HepG2 (cell line): ENCODE measurements around the gene ZNF492. TPM values are rescaled to one million over a fixed set of nuclear protein-coding genes. Genes with fewer than 3 reads are reported as not detected.

Experiments
- ATAC-seq: fragments of 200-7000 bp; cut with Tn5 transposase; 3 replicates; pipeline ENCODE4 v1.9.1; 2020; ENCODE audit warnings: mild to moderate bottlenecking, moderate library complexity
- BruUV-seq: library from RNA; stranded (reverse); fragments of 400-500 nt; replicated peaks from 2 replicates; lab custom pipeline; 2021; lab: Mats Ljungman, UMichigan
- CTCF ChIA-PET: fragments of 300-600 bp; formaldehyde crosslinking; extraction: SDS; loops from one replicate; lab custom pipeline; 2021; ENCODE audit warnings: low total read pairs, inconsistent platforms, low intra/inter-chr PET ratio; lab: Yijun Ruan, JAX
- POLR2A ChIA-PET: fragments of 350-600 bp; sonication (Branson Sonifier 250); formaldehyde crosslinking; loops from one replicate; lab custom pipeline; 2020; ENCODE audit warnings: antibody characterized with exemption, inconsistent platforms; lab: Yijun Ruan, JAX
- DNase-seq: peaks from one replicate; pipeline ENCODE4 v3.0.0-alpha.2; 2015; ENCODE audit warnings: low spot score
- FAIRE-seq: peaks from 3 replicates; lab custom pipeline; 2011; peaks lifted over from hg19 to GRCh38; lab: Jason Lieb, UNC
- H2AFZ ChIP-seq: one replicate; pipeline ENCODE4 v1.6.1; 2011; ENCODE audit warnings: low read length, inconsistent platforms
- H3K27ac ChIP-seq: fragments of 300-600 bp; 3 replicates; pipeline ENCODE4 v1.8.0; 2011; ENCODE audit warnings: mixed run types, mild to moderate bottlenecking, mixed read lengths, low read length, inconsistent platforms; ENCODE audit not compliant: insufficient read depth; ENCODE audit errors: extremely low read length
- H3K27me3 ChIP-seq, 2 experiments: fragments of 200-600 bp in 1 of 2; 2 replicates in 1 of 2; 3 replicates in 1 of 2; pipeline versions ENCODE4 v1.6.0 to v1.8.0; 2011; ENCODE audit warnings: low read length in 2 of 2, mild to moderate bottlenecking in 2 of 2, moderate library complexity in 2 of 2, inconsistent platforms in 1 of 2; ENCODE audit not compliant: insufficient read depth in 2 of 2, control insufficient read depth in 1 of 2
- H3K36me3 ChIP-seq, 2 experiments: fragments of 200-600 bp in 1 of 2; replicated peaks in 1 of 2; 2 replicates in 1 of 2; 3 replicates in 1 of 2; pipeline versions ENCODE4 v1.5.1 to v1.8.0; 2011; ENCODE audit warnings: low read length in 2 of 2, inconsistent platforms in 1 of 2; ENCODE audit not compliant: insufficient read depth in 2 of 2, control insufficient read depth in 1 of 2
- H3K4me1 ChIP-seq: 2 replicates; pipeline ENCODE4 v1.5.1; 2012; ENCODE audit warnings: low read length, inconsistent platforms; ENCODE audit not compliant: insufficient read depth
- H3K4me2 ChIP-seq: 2 replicates; pipeline ENCODE4 v1.6.0; 2011; ENCODE audit warnings: low read depth, low read length, inconsistent platforms
- H3K4me3 ChIP-seq, 3 experiments: fragments of 200-600 bp in 1 of 3; sonication (generic), shearing (Covaris generic) in 1 of 3; replicated peaks in 1 of 3; 2 replicates each; pipeline ENCODE4 v1.5.1; 2011 to 2016; ENCODE audit warnings: low read length in 3 of 3, inconsistent platforms in 2 of 3, low read depth in 2 of 3, mild to moderate bottlenecking in 2 of 3, control low read depth in 1 of 3, mixed read lengths in 1 of 3; ENCODE audit not compliant: insufficient read depth in 1 of 3
- H3K79me2 ChIP-seq: one replicate; pipeline ENCODE4 v1.6.1; 2011; ENCODE audit warnings: low read length, inconsistent platforms; ENCODE audit not compliant: insufficient read depth
- H3K9ac ChIP-seq: 2 replicates; pipeline ENCODE4 v1.6.0; 2011; ENCODE audit warnings: mild to moderate bottlenecking, low read depth, low read length, inconsistent platforms; ENCODE audit not compliant: insufficient read depth
- H3K9me3 ChIP-seq: 2 replicates; pipeline ENCODE4 v1.5.1; 2012; ENCODE audit warnings: mild to moderate bottlenecking, low read length
- H4K20me1 ChIP-seq: 2 replicates; pipeline ENCODE4 v1.6.0; 2011; ENCODE audit warnings: inconsistent platforms, mild to moderate bottlenecking, low read length, moderate library complexity; ENCODE audit not compliant: insufficient read depth
- ARNT2 ChIP-seq: sonication (generic); formaldehyde crosslinking; IDR thresholded peaks from 2 replicates; pipeline ENCODE4 v1.8.0; 2022; ENCODE audit warnings: mild to moderate bottlenecking, low read depth, missing genetic modification reagents, moderate library complexity
- ASH2L ChIP-seq: fragments of 300-600, 200-600 bp; sonication (generic); IDR thresholded peaks from 2 replicates; pipeline ENCODE4 v1.7.0; 2017; ENCODE audit warnings: low read depth, mild to moderate bottlenecking, moderate library complexity, mixed read lengths, low read length; ENCODE audit not compliant: insufficient read length
- CEBPZ ChIP-seq: IDR thresholded peaks from 2 replicates; pipeline ENCODE4 v1.6.1; 2012; ENCODE audit warnings: low read length, improper control_type of control experiment
- FLYWCH1 ChIP-seq: sonication (generic); formaldehyde crosslinking; IDR thresholded peaks from 2 replicates; pipeline ENCODE4 v1.8.1; 2023; ENCODE audit warnings: mild to moderate bottlenecking, missing genetic modification reagents
- HINFP ChIP-seq: sonication (generic); formaldehyde crosslinking; IDR thresholded peaks from 2 replicates; pipeline ENCODE4 v1.4.0; 2020; ENCODE audit warnings: low read depth, mild to moderate bottlenecking, missing genetic modification reagents
- KMT2B ChIP-seq: IDR thresholded peaks from 2 replicates; pipeline ENCODE4 v1.6.1; 2016; ENCODE audit warnings: missing genetic modification reagents, missing compliant biosample characterization
- MED8 ChIP-seq: sonication (generic); formaldehyde crosslinking; IDR thresholded peaks from 2 replicates; pipeline ENCODE4 v1.8.1; 2023; ENCODE audit warnings: mild to moderate bottlenecking, missing genetic modification reagents; ENCODE audit not compliant: insufficient replicate concordance
- NAIF1 ChIP-seq: sonication (generic); formaldehyde crosslinking; IDR thresholded peaks from 2 replicates; pipeline ENCODE4 v1.5.0; 2020; ENCODE audit warnings: mild to moderate bottlenecking, missing genetic modification reagents, borderline replicate concordance
- RFX1 ChIP-seq: fragments of 450-650 bp; IDR thresholded peaks from 2 replicates; pipeline ENCODE4 v1.6.1; 2017
- SIX4 ChIP-seq: sonication (generic); formaldehyde crosslinking; IDR thresholded peaks from 2 replicates; pipeline ENCODE4 v1.4.0; 2020; ENCODE audit warnings: missing genetic modification reagents
- TFDP1 ChIP-seq: IDR thresholded peaks from 2 replicates; pipeline ENCODE4 v1.6.1; 2016; ENCODE audit warnings: missing compliant biosample characterization, missing genetic modification reagents, borderline replicate concordance
- YY1 ChIP-seq: IDR thresholded peaks from 2 replicates; pipeline ENCODE4 v1.6.1; 2011; ENCODE audit warnings: low read length, low read depth, moderate library complexity, mild to moderate bottlenecking; ENCODE audit not compliant: insufficient read depth, insufficient replicate concordance
- ZNF589 ChIP-seq: sonication (generic); formaldehyde crosslinking; conservative IDR thresholded peaks from 2 replicates; pipeline ENCODE4 v1.8.0; 2022; ENCODE audit warnings: mild to moderate bottlenecking, moderate library complexity, missing genetic modification reagents
- ZNF773 ChIP-seq: sonication (generic); formaldehyde crosslinking; IDR thresholded peaks from 2 replicates; pipeline ENCODE4 v1.4.0; 2020; ENCODE audit warnings: missing genetic modification reagents, borderline replicate concordance
- WGBS: methylation state at CpG from one replicate; pipeline ENCODE4 v1.1.6; 2017; ENCODE audit warnings: low lambda C conversion rate; 5-methylcytosine and 5-hydroxymethylcytosine counted together
- in situ Hi-C: cut with HindIII; loops from 2 replicates; pipeline ENCODE4 v1.10.0; 2017; ENCODE audit warnings: low pct_unique_long_range_greater_than_20kb; ENCODE audit not compliant: extremely low pct_ligation_motif_present
- intact Hi-C: fragments of 100-400 bp; cut with micrococcal nuclease; formaldehyde crosslinking; loops from one replicate; pipeline ENCODE4 v1.10.0; 2022; ENCODE audit not compliant: unreplicated experiment
- polyA plus RNA-seq, 8 experiments: library from polyadenylated mRNA; depleted of rRNA in 3 of 8; stranded (reverse) in 7 of 8; unstranded in 1 of 8; fragments of >200 nt; fragmentation: Illumina TruSeq in 4 of 8; extraction: Trizol in 4 of 8; gene quantifications; 2 replicates each; pipeline versions ENCODE4 v1.2.1 to v1.2.3, GENCODE V29; 2011 to 2016; ENCODE audit warnings: low read depth in 4 of 8, missing spikeins in 1 of 8, mixed read lengths in 1 of 8; ENCODE audit not compliant: insufficient read depth in 1 of 8
- total RNA-seq, 5 experiments: library from RNA; depleted of rRNA; stranded (reverse); fragments of >200 nt; fragmentation: Illumina TruSeq; extraction: Trizol; gene quantifications; 2 replicates each; pipeline ENCODE4 v1.2.3, GENCODE V29; 2016; ENCODE audit warnings: low read depth in 1 of 5

ZNF492 gene
- total and polyA plus RNA-seq, 2 of the 13 experiments (the other 11 are each of a cell fraction or from before 2014, with no cell fraction given) = not detected

GRCh38 chr19:22617614-22618320, 16.4 kb upstream of the ZNF492 start (continued):
- no peak for TF ChIP-seq SIX4
- no peak for TF ChIP-seq MED8 (CRISPR knock-in tag)
- no peak for TF ChIP-seq NAIF1
- TF ChIP-seq, all 625 proteins: peak for 0

GRCh38 chr19:22619371-22619770, 14.8 kb upstream of the ZNF492 start:
- Histone ChIP-seq H3K27ac (no peak overlapping the region), H4K20me1 (no peaks in the 10 kb centered on the region), H3K4me1 (no peaks in the 10 kb centered on the region), H3K9me3 (peaks cover 79% of the 10 kb centered on the region), H3K79me2 (no peaks in the 10 kb centered on the region), H3K4me3 (no peak overlapping the region), H3K27me3 (no peaks in the 10 kb centered on the region), H3K9ac (no peak overlapping the region), H3K36me3 (no peaks in the 10 kb centered on the region), H2AFZ (no peak overlapping the region), H3K4me2 (no peak overlapping the region)
- no peak for ATAC-seq
- ChIA-PET POLR2A (no interaction called here), CTCF (no interaction called here)
- TF ChIP-seq RFX1 (no peak), CEBPZ (no peak), KMT2B (no peak), FLYWCH1 (CRISPR knock-in tag) (no peak), ZNF773 (CRISPR knock-in tag) (no peak), TFDP1 (CRISPR knock-in tag) (no peak), HINFP (CRISPR knock-in tag) (no peak), ZNF589 (CRISPR knock-in tag) (no peak), ARNT2 (no peak), ASH2L (no peak), YY1 (no peak)
- WGBS = 27% methylated on average over 4 of the region's 4 CpGs
- in situ Hi-C loops (no loop called here), intact Hi-C loops (no loop called here)
- FAIRE-seq = no peak
- no TSS peak for BruUV-seq
- no peak for DNase-seq
